ENCODE results near the gene RANGAP1.

GRCh38 chr22:41302811-41303210 lies 16.8 kb upstream of the RANGAP1 start:
- no peak for TF ChIP-seq CTCF (conservative IDR thresholded peaks at IDR 0.05; ENCODE audit: low read depth, low read length)
- TF ChIP-seq EZH2 (IDR thresholded peaks at IDR 0.05; ENCODE audit: borderline replicate concordance, low read depth, low read length, poor library complexity, severe bottlenecking), result no peak
